ENCODE data around the gene RAD21L1. TPM values are rescaled to one million over a fixed set of nuclear protein-coding genes. Genes with fewer than 3 reads are reported as not detected.

The RAD21L1 gene
- total RNA-seq, 1 donor from 2014 or later: not detected

DNA sequence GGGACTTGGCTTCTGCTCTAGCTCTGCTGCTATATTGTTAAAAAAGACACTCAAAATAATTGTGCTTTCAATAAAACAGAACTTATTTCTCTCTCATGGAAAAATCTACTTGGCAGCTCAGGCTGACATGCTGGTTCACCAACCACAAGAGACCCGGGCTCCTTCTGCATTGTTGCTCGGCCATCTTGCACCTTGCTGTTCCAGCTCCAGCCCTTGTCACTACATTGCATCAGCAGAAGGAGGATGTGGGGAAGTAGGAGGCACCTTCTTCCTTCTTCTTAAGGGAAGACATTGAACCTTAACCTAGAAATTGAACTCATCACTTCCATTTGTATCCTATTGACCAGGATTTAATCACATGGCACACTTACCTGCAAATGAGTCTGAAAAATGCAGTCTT, 29.2 kb upstream of the RAD21L1 start:
- intact Hi-C loops (cut with DNase I): no loop called here

GRCh38 chr20:1197801-1198200, 28.0 kb upstream of the RAD21L1 start:
- DNase-seq (ENCODE audit: low spot score): no peak
- intact Hi-C loops (cut with DNase I): no loop called here
- no peak for ATAC-seq

More for the DNA sequence above, 29.2 kb upstream of the RAD21L1 start:
- no peak for ATAC-seq
- DNase-seq (ENCODE audit: low spot score): no peak

GRCh38 chr20:1198751-1199150, 27.1 kb upstream of the RAD21L1 start:
- intact Hi-C loops (cut with DNase I): no loop called here
- ATAC-seq: no peak
- DNase-seq (ENCODE audit: low spot score): no peak

DNA sequence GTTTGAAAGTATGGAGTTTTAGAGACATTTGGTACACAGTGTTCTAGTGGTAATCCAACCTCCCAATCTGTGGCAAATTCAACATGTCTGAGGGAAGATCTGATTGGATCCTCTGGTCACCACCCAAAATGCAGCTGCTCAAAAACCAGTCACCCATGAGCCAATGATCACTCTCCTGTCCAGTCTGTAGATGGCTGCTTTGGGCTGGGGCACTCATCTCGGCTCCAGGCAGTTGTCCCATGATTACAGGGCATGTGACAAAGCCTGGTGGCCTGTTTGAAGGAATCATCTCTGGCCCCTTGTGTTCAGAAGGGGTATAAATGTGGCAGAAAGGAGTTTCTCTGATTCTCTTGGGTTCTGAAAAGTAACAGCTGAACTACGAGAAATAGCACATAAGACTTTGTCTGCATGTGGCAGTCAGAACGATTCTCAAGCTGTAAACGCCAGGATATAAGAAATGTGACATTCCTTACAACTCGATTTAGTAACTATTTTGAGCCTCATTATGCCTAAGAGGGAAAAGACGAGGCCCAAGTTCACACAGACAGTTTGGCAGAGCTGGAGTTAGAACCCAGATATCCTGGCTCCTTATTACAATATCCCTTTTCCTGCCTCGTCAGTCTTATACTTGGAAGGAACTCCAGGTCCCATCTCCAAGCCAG, 26.5 kb upstream of the RAD21L1 start:
- ATAC-seq (no peak), DNase-seq (ENCODE audit: low spot score) (no peak)
- intact Hi-C loops (cut with DNase I): no loop called here

DNA sequence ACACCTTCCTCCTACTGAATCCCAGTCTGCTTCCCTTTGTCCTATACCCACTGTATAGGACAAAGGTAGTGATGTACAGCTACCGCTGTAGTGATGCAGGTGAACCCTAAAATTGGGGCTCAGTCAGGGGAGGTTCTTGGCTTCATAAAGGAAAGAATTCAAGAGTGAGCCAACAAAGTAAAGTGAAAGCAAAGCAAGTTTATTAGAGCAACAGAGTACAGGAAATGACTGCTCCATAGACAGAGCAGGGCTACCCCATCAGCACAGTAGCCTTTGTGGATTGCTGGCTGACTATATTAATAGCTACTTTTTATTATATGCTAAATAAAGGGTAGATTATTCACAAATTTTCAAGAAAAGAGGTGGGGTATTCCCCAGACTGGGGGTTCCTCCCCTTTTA, 25.9 kb upstream of the RAD21L1 start:
- DNase-seq (ENCODE audit: low spot score) (no peak), ATAC-seq (no peak)
- intact Hi-C loops (cut with DNase I): no loop called here

- no peak for ATAC-seq
- no peak for DNase-seq (ENCODE audit: low spot score)
- intact Hi-C loops (cut with DNase I): no loop called here
These were observed 22.9 kb upstream of the RAD21L1 start, which contains the start of gene C20orf202 for GRCh38 chr20:1202762-1203504. Gene C20orf202 (plus strand): TSS chr20:1203454. CDS start chr20:1203586, 132 bp downstream.

- intact Hi-C loops (cut with DNase I): no loop called here
- ATAC-seq: no peak
- no peak for DNase-seq (ENCODE audit: low spot score)
These were observed 22.2 kb upstream of the RAD21L1 start for GRCh38 chr20:1203630-1204029.

- DNase-seq (ENCODE audit: low spot score) (no peak), ATAC-seq (no peak)
- intact Hi-C loops (cut with DNase I): no loop called here
These were observed 21.7 kb upstream of the RAD21L1 start for GRCh38 chr20:1204113-1204512.

- ATAC-seq: no peak
- intact Hi-C loops (cut with DNase I): no loop called here
These were observed 21.3 kb upstream of the RAD21L1 start for GRCh38 chr20:1204576-1204975.

GRCh38 chr20:1205802-1206201, 20.0 kb upstream of the RAD21L1 start:
- intact Hi-C loops (cut with DNase I): no loop called here
- DNase-seq (ENCODE audit: low spot score) (no peak), ATAC-seq (no peak)

More at GRCh38 chr20:1204576-1204975, 21.3 kb upstream of the RAD21L1 start:
- no peak for DNase-seq (ENCODE audit: low spot score)

GRCh38 chr20:1206366-1207148, 19.3 kb upstream of the RAD21L1 start:
- intact Hi-C loops (cut with DNase I): no loop called here
- ATAC-seq (no peak), DNase-seq (ENCODE audit: low spot score) (no peak)

DNA sequence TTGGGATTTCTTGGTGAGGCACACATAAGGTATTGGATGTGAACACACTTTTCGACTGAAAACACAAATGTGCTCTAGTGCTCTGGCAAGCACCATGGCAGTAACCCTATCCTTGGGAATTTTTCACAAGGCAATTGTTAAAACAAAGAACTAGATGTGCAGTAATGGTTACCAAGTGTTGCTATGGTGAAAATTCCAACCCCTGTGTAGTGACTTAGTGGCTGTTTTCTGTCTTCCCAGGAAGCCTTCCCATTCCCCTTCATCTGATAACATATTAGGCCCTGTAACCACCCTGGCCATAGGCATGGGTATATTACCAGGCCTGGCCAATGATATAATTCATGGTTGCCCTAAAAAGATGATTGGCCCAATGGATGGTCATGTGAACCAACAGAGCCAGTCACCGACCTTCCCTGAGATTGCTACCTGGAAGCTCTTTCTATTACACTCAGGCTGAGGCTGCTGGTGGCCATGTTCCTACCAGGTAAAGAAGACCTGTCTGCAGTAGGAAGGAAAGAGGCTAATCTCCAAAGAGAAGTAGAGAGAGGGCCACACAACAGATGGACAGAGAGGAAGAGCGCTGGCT, 18.5 kb upstream of the RAD21L1 start:
- DNase-seq (ENCODE audit: low spot score) (no peak), ATAC-seq (no peak)
- intact Hi-C loops (cut with DNase I): no loop called here

DNA sequence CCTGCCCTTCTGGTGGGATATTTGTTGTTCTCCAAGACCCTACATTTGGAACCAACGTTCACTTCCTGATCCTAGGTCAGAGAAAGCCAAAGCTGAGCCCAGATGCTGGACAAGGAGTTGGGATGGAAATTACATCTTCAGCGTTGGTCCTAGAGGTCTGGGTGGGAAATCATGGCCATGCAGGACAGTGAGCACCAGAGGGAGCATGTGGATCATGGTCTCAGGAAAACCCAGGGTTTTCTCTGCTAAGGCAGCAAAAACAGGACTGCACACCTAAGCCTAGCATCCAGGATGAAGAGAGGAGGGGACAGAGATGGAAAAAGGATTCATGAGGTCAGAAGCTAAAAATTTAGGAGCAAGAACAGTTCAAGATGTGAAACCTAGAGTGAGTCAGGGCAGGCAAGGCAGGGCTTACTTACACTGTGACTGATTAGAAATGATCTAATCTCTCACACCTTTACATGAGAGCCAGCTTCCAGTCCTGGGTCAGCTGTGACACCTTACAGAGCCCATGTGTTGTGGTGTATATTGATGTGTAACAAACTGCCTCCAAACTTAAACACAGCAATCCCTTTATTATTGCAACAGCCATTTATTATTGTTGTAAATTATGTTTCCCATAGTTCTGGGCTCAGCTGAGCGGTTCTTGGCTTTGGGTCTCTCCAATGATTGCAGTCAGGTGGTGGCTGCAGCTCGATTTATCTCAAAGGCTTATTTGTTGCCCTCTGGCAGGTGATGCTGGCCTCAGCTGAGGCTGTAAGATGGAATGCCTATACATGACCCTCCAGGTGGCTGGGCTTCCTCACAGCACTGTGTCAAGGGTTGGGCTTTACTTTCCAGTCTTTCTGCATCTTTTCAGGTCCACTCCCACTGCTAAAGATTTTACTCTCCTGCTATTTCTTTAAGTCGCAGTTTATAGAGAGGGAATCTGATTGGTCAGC, 16.1 kb upstream of the RAD21L1 start:
- ATAC-seq: no peak
- intact Hi-C loops (cut with DNase I): no loop called here
- DNase-seq (ENCODE audit: low spot score): no peak

DNA sequence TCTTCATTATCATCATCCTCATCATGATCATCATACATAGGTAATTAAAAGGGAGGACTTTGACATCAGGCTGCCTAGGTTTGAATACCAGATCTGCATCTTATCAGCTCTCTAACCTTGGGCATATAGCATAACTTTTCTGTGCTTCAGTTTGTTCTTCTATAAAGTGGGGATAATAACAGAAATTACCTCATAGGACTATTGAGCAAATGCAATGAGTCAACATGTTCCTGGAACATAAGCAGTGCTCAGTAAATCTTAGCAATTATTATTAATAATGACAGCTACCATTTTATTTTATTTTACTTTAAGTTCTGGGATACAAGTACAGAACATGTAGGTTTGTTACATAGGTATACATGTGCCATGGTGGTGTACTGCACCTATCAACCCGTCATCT, 15.3 kb upstream of the RAD21L1 start:
- intact Hi-C loops (cut with DNase I): no loop called here
- no peak for ATAC-seq
- no peak for DNase-seq (ENCODE audit: low spot score)

DNA sequence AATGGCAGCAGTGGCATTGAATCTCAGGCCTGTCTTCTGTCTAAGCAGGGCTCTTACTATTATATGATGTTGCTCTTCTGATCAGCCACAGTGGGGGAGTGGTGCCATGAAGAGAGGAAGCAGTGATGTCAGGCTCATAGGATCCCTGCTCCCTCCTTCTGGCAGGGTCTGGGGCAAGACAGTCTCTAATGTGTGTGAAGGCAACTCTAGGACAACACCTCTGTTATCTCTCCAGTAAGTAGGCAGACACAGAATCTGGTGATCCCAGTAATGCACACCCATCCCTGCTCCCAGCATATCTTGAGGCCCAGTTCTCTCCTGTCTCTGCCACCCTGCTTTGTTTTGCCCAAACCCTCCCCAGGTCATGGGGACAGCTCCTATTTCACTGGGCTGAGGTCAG, 13.8 kb upstream of the RAD21L1 start:
- intact Hi-C loops (cut with DNase I): no loop called here
- DNase-seq (ENCODE audit: low spot score) (no peak), ATAC-seq (no peak)

GRCh38 chr20:1212607-1213396, 13.0 kb upstream of the RAD21L1 start:
- intact Hi-C loops (cut with DNase I): no loop called here
- peak; percentile 79 for DNase-seq (ENCODE audit: low spot score)

DNA sequence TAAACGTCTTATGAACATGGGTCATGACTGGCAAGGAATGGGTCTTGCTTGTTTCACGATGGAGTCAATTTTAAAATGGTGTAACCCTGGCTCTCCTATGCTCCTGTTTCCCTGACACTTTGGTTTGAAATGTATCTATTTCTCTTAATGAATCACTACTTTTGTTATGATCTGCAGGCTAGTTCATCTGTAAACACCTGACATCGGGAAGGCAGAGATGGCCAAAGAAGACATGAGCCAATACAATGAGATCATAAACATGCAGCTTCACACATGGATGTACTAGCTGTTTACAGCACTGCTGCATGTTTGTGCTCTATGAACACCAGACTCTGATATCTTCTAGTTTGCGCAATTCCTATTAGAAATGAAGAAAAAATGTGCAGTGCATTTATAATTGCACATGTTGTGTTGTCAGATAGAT, 11.0 kb upstream of the RAD21L1 start:
- DNase-seq (ENCODE audit: low spot score) (no peak), ATAC-seq (no peak)
- intact Hi-C loops (cut with DNase I): no loop called here

More at GRCh38 chr20:1212607-1213396, 13.0 kb upstream of the RAD21L1 start:
- peak; percentile 87 for ATAC-seq

Data from sciatic nerve (tissue), 2 donors.